GM18499 (cell line): ENCODE measurements around the gene TMEM45A.
"Not testable (repeated sequence)": the region's sequence is repeated elsewhere in the genome, so short reads cannot be mapped to it uniquely, and the experiment has no call there.

Experiments
- ATAC-seq: cut with Tn5 transposase; IDR thresholded peaks from one replicate; pipeline ENCODE4 v1.9.1; 2021; ENCODE audit warnings: moderate number of reproducible peaks; ENCODE audit not compliant: insufficient read depth, unreplicated experiment

TMEM45A gene

DNA sequence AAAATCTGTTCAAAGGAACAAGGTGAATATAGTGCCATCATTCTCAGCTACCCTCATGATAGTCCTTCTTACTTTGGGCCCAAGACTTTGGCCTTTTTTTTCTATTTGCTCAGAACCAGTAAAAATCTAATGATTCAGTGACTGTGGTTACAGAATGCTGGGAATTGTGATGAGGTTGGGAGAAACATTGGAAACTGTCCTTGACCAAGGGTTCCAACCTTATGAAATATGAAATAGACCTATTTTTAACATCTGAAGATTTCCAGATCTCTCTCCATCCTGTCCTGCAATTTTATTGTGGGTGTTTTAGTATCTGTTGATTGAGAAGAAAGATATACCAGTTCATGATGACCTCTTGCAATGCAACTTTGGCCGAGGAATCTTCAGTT, 34.9 kb downstream of the TMEM45A start:
- no peak for ATAC-seq

DNA sequence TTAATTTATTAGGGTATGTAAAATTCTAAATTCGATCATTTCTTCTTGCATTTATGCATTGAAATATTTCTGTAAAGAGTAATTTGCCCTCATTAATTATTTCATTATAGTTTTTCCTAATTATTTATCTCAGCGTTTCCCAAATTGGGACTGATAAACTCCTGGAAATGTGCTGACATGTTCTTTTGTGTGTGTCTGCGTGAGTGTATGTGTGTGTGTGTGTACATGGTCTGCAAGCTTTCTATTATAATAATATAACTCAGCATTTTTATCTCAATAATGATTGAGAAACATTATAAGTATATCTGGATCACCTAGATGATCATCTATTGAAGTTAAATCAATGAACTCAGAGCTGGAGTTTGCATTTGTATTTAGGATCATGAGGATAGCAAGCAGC, 38.7 kb downstream of the TMEM45A start:
- ATAC-seq: no peak

- no peak for ATAC-seq
Measured at GRCh38 chr3:100532411-100532810, 40.0 kb downstream of the TMEM45A start.

DNA sequence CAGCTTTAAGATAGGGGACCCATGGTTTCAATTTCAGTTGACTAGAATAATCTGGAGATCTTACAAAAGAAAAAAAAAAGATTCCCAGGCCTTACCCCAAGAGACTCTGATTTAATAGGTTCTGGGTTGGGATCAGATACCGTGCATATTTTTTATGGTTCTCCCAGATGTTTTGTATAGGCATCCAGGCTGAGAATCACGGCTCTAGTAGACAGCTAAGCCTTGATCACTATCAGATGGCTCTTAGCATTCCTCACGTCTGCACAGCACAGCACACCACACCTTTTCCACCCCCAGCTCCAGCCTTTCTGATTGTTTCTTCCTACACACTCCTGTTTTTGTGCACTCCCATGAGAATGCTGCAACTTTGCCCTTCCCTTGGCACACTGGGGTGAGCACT, 40.8 kb downstream of the TMEM45A start:
- no peak for ATAC-seq

- no peak for ATAC-seq
Measured at GRCh38 chr3:100535610-100535943, 43.2 kb downstream of the TMEM45A start.

- ATAC-seq: no peak
Measured at GRCh38 chr3:100536093-100536492, 43.7 kb downstream of the TMEM45A start.

- no peak for ATAC-seq
Measured at GRCh38 chr3:100537646-100538338, 45.4 kb downstream of the TMEM45A start.

DNA sequence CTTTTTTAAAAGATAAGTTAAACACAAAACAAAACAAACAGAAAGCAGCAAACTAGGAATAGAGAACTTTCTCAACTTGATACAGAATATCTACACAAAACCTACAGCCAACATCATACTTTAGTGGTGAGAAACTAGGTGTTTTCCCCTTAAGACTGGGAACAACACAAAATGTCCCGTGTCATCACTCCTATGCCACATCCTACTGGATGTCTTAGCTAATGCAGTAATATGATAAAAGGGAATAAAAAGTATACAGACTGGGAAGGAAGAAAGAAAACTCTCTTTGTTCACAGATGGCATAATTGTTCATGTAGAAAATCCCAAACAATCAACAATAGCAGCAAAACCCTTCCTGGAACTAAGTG, 45.9 kb downstream of the TMEM45A start:
- ATAC-seq: no peak

DNA sequence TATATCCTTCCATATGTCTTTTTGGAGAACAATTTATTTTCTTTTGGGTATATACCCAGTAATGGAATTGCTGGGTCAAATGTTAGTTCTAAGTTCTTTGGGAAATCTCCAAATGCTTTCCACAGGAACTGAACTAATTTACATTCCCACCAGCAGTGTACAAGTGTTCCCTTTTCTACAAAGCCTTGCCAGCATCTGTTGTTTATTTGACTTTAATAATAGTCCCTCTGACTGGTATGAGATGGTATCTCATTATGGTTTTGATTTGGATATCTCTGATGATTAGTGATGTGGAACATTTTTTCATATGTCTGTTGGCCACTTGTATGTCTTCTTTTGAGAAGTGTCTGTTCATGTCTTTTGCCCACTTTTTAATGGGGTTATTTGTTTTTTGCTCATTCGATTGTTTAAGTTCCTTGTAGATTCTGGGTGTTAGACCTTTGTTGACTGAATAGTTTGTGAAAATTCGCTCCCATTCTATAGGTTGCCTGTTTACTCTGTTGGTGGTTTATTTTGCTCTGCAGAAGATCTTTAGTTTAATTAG, 48.4 kb downstream of the TMEM45A start:
- ATAC-seq: no peak

- ATAC-seq: not testable (repeated sequence)
Measured at GRCh38 chr3:100541428-100541827, 49.0 kb downstream of the TMEM45A start.

- ATAC-seq: no peak
Measured at GRCh38 chr3:100545371-100545770, 53.0 kb downstream of the TMEM45A start.

DNA sequence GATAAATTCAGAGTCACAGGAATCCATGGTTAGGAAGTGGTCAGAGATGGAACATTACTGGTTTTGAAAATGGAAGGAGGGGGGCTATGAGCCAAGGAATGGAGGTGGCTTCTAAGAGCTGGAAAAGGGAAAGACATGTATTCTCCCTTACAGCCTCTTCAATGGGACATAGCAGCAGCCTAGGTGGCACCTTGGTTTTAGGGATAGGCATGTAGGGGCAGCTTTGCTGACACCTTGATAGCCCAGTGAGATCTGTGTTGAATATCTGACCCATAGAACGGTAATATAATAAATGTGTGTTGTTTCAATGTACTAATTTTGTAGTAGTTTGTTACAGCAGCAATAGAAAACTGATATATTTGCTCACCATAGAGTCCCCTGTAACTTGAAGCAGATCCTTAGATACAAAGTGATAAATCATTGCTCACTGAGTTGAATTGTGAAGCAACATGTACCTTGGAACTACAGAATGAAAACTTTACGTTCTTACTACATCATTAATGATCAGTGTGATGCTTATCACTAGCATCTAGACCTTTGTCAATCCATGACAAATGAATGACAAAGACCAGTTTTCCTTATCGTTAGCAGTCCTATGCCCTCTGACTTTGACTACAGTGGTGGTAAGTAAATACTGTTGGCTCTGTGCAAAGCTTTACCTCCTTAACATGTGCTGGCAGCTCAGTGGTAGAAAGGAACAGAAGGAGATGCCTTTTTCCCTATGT, 53.8 kb downstream of the TMEM45A start:
- ATAC-seq: no peak

DNA sequence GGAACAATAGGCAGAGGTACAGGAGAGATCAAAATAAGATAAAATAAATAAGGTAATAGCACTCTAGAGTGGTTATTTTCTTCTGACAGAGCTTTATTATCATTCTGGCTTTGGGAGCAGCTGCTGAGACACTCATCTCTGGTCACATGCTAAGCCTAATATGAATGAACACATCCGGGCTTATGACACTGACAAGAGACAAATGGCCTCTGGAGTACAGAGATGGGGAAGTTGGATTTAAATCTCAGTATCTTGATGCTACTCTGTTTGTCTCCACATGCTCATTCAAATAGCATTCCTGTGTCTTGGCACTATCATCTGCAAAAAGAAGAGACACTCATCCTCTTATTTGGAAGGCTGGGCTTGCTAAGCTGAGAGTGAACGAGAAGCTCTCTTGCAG, 55.6 kb downstream of the TMEM45A start:
- ATAC-seq: no peak

DNA sequence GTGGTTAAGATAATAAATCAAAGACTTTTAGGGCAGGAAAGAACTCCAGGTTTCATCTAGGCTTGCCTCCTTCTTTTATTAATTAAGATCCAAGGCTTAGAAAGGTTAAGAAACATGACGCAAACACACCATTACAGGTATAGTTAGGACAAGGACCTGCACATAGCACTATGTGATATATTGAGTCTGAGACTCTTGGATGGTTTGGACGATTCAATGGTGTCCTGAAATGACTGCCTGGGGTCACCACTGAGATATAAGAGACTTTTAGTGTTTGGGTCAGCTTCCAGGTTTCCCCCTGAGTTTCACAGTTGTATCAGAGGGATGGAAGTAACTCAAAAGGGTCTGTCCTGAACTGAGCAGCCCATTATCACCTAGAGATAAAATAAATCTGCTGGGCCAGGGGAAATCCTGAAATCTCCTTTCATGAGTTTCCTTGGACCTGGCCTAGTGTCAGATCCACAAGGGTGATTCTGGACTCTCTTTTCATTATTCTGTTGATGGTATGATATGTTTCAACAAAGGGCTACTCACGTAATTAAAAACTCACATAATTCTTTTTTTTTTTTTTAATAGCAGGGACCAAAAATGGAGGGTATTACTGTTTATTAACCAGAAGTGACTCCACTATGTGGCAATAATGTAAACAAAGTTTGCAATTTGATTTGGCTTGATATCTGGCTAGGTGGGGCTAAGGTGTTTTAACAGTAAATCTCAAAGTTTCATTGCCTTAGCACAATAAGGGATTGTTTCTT, 61.4 kb downstream of the TMEM45A start:
- ATAC-seq: no peak

DNA sequence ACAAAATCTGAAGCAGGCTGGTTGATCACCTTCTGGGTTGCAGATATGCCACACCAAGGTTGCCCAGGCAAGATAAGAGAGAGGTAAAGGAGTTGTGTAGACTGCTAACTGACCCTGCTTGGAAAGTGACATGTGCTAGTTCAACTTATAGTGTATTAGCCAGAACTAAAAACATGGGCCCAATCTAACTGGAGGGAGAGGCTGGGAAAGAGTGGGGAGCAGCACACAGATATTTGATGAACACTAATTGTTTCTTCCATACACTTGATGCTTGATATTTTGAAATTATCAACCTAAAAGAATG, 61.9 kb downstream of the TMEM45A start:
- ATAC-seq: no peak

- no peak for ATAC-seq
Measured at GRCh38 chr3:100556673-100557310, 64.4 kb downstream of the TMEM45A start.

GRCh38 chr3:100558233-100558632, 65.8 kb downstream of the TMEM45A start:
- ATAC-seq: no peak

- ATAC-seq: no peak
Measured at GRCh38 chr3:100560426-100560825, 68.0 kb downstream of the TMEM45A start.

DNA sequence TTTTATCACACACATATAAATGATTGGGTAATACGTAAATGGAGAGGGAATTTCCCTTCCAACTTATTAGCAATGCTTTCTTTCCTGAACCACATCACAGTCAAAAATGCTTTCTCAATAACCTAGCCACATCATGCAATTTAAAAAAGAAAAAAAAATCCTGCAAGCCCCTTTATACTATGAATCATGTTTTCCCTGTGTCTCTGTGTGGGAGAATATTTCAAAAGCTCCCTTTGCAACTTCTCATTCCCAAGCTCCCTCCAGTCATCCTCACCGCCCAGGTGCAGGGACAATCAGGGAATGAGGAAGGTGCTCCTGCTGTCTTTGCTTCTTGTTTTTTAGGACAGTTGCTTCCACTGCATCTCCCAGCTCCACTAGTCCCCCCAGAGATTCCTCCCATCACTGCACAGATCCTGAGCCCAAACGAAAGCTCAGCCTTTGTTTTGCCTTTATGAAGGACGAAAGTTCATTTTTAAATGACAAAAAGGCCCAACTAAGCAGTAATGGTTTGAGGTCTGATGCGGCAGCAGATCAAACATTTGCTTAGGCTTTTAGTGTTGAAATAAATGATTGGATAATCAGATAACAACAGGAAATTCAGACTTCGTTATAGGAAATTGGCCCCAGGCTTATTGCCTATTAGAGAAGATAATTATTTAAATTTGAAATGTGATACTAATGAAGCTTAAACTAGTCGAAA, 69.2 kb downstream of the TMEM45A start:
- no peak for ATAC-seq

DNA sequence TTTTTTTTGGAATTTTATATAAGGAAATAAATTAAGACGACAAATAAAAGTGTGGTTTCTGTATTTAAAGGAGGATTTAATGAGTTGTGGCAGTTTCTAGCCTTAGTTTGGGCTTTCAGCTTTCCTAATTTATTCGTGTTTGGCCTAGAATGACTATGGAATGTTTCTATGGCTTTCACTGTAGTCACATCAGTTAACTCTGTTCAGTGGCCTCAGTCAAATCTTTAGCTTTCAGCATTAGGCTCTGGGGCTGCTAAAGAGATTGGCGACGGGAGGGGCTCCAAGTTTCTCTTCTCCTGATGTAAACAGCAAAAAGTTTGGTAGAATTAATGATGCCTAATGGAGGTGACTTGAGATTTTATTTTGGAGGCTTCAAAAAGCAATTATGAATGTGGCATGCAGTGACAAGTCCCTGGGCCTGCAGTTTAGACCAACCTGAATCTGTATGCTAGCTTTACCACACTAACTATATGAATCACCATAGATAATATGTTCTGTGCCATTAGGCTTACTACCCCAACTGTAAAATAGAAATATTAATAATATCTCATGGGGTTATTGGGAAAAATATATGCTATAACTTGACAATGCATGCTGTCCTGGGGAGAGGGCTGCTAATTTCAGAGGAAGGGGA, 69.9 kb downstream of the TMEM45A start:
- no peak for ATAC-seq
